Activated naive CD8-positive, alpha-beta T cell (primary cell): ENCODE results near the gene DET1.
"Not testable (repeated sequence)": the region's sequence is repeated elsewhere in the genome, so short reads cannot be mapped to it uniquely, and the experiment has no call there.

Source experiments
- H3K27ac Mint-ChIP-seq: one replicate; pipeline ENCODE4 v1.8.0; 2021; ENCODE audit warnings: mixed read lengths
- H3K27me3 Mint-ChIP-seq: one replicate; pipeline ENCODE4 v1.8.0; 2021; ENCODE audit warnings: mixed read lengths
- H3K36me3 Mint-ChIP-seq: one replicate; pipeline ENCODE4 v1.8.0; 2021; ENCODE audit warnings: mixed read lengths
- H3K4me1 Mint-ChIP-seq: one replicate; pipeline ENCODE4 v1.8.0; 2021; ENCODE audit warnings: low read depth, mixed read lengths
- H3K4me3 Mint-ChIP-seq: one replicate; pipeline ENCODE4 v1.8.0; 2021; ENCODE audit warnings: mild to moderate bottlenecking, mixed read lengths
- H3K9me3 Mint-ChIP-seq: one replicate; pipeline ENCODE4 v1.8.0; 2021; ENCODE audit warnings: low read depth, mixed read lengths

The DET1 gene

GRCh38 chr15:88491158-88491557 is 55.3 kb downstream of the DET1 start:
- no peaks in the 10 kb centered on the region for H3K9me3 Mint-ChIP-seq
- no peaks in the 10 kb centered on the region for H3K27me3 Mint-ChIP-seq
- H3K4me3 Mint-ChIP-seq = no peak overlapping the region

GRCh38 chr15:88490036-88490435 is 56.4 kb downstream of the DET1 start:
- Mint-ChIP-seq H3K27ac (no peak overlapping the region), H3K9me3 (no peaks in the 10 kb centered on the region), H3K36me3 (no peaks in the 10 kb centered on the region), H3K4me1 (no peaks in the 10 kb centered on the region), H3K4me3 (no peak overlapping the region), H3K27me3 (no peaks in the 10 kb centered on the region)

More at GRCh38 chr15:88491158-88491557, 55.3 kb downstream of the DET1 start:
- Mint-ChIP-seq H3K27ac (no peak overlapping the region), H3K36me3 (no peaks in the 10 kb centered on the region), H3K4me1 (no peaks in the 10 kb centered on the region)

- Mint-ChIP-seq H3K4me3 (no peak overlapping the region), H3K4me1 (no peaks in the 10 kb centered on the region), H3K36me3 (no peaks in the 10 kb centered on the region), H3K9me3 (no peaks in the 10 kb centered on the region), H3K27me3 (no peaks in the 10 kb centered on the region), H3K27ac (no peak overlapping the region)
Observed at GRCh38 chr15:88489321-88489720, 57.2 kb downstream of the DET1 start.

- H3K4me1 Mint-ChIP-seq = no peaks in the 10 kb centered on the region
- no peaks in the 10 kb centered on the region for H3K27me3 Mint-ChIP-seq
- H3K9me3 Mint-ChIP-seq = no peaks in the 10 kb centered on the region
- no peaks in the 10 kb centered on the region for H3K36me3 Mint-ChIP-seq
- no peak overlapping the region for H3K27ac Mint-ChIP-seq
- no peak overlapping the region for H3K4me3 Mint-ChIP-seq
Observed at GRCh38 chr15:88487796-88488523, 58.5 kb downstream of the DET1 start.

GRCh38 chr15:88487178-88487795 is 59.2 kb downstream of the DET1 start:
- no peak overlapping the region for H3K27ac Mint-ChIP-seq
- H3K36me3 Mint-ChIP-seq = no peaks in the 10 kb centered on the region
- H3K27me3 Mint-ChIP-seq = no peaks in the 10 kb centered on the region
- no peaks in the 10 kb centered on the region for H3K4me1 Mint-ChIP-seq
- H3K4me3 Mint-ChIP-seq = no peak overlapping the region
- no peaks in the 10 kb centered on the region for H3K9me3 Mint-ChIP-seq

- no peaks in the 10 kb centered on the region for H3K27me3 Mint-ChIP-seq
Observed at GRCh38 chr15:88484682-88485331, 61.7 kb downstream of the DET1 start.

GRCh38 chr15:88482263-88482662 is 64.2 kb downstream of the DET1 start:
- H3K4me1 Mint-ChIP-seq = no peaks in the 10 kb centered on the region
- H3K27me3 Mint-ChIP-seq = no peaks in the 10 kb centered on the region
- no peaks in the 10 kb centered on the region for H3K36me3 Mint-ChIP-seq
- no peak overlapping the region for H3K27ac Mint-ChIP-seq
- no peaks in the 10 kb centered on the region for H3K9me3 Mint-ChIP-seq
- H3K4me3 Mint-ChIP-seq = no peak overlapping the region

More at GRCh38 chr15:88484682-88485331, 61.7 kb downstream of the DET1 start:
- H3K4me1 Mint-ChIP-seq = no peaks in the 10 kb centered on the region
- no peak overlapping the region for H3K27ac Mint-ChIP-seq
- H3K9me3 Mint-ChIP-seq = no peaks in the 10 kb centered on the region
- no peaks in the 10 kb centered on the region for H3K36me3 Mint-ChIP-seq
- H3K4me3 Mint-ChIP-seq = no peak overlapping the region

GRCh38 chr15:88480981-88481380 is 65.5 kb downstream of the DET1 start:
- Mint-ChIP-seq H3K27me3 (no peaks in the 10 kb centered on the region), H3K27ac (no peak overlapping the region), H3K36me3 (no peaks in the 10 kb centered on the region), H3K9me3 (no peaks in the 10 kb centered on the region), H3K4me3 (no peak overlapping the region), H3K4me1 (no peaks in the 10 kb centered on the region)

- no peaks in the 10 kb centered on the region for H3K9me3 Mint-ChIP-seq
- H3K36me3 Mint-ChIP-seq = peaks cover 2% of the 10 kb centered on the region
- H3K4me3 Mint-ChIP-seq = no peak overlapping the region
- H3K27me3 Mint-ChIP-seq = no peaks in the 10 kb centered on the region
- H3K4me1 Mint-ChIP-seq = no peaks in the 10 kb centered on the region
- no peak overlapping the region for H3K27ac Mint-ChIP-seq
Observed at GRCh38 chr15:88479169-88479568, 67.3 kb downstream of the DET1 start.

- H3K27me3 Mint-ChIP-seq = no peaks in the 10 kb centered on the region
- no peak overlapping the region for H3K27ac Mint-ChIP-seq
- no peaks in the 10 kb centered on the region for H3K4me1 Mint-ChIP-seq
- peaks cover 2% of the 10 kb centered on the region for H3K36me3 Mint-ChIP-seq
- H3K4me3 Mint-ChIP-seq = no peak overlapping the region
- H3K9me3 Mint-ChIP-seq = no peaks in the 10 kb centered on the region
Observed at GRCh38 chr15:88477904-88478303, 68.6 kb downstream of the DET1 start.

- Mint-ChIP-seq H3K4me3 (no peak overlapping the region), H3K4me1 (peaks cover 2% of the 10 kb centered on the region), H3K27ac (no peak overlapping the region), H3K9me3 (no peaks in the 10 kb centered on the region), H3K36me3 (peaks cover 4% of the 10 kb centered on the region), H3K27me3 (no peaks in the 10 kb centered on the region)
Observed at GRCh38 chr15:88477126-88477525, 69.4 kb downstream of the DET1 start.

GRCh38 chr15:88476635-88477060 is 69.8 kb downstream of the DET1 start:
- Mint-ChIP-seq H3K27me3 (no peaks in the 10 kb centered on the region), H3K27ac (no peak overlapping the region), H3K36me3 (peaks cover 5% of the 10 kb centered on the region), H3K9me3 (no peaks in the 10 kb centered on the region), H3K4me1 (peaks cover 3% of the 10 kb centered on the region), H3K4me3 (no peak overlapping the region)

- H3K4me1 Mint-ChIP-seq, H3K36me3 Mint-ChIP-seq, H3K27ac Mint-ChIP-seq: not testable (repeated sequence)
Observed at GRCh38 chr15:88473661-88474293, 72.7 kb downstream of the DET1 start.

GRCh38 chr15:88472225-88472624 is 74.3 kb downstream of the DET1 start:
- H3K9me3 Mint-ChIP-seq = no peaks in the 10 kb centered on the region
- no peaks in the 10 kb centered on the region for H3K27me3 Mint-ChIP-seq
- no peak overlapping the region for H3K27ac Mint-ChIP-seq
- peaks cover 5% of the 10 kb centered on the region for H3K36me3 Mint-ChIP-seq
- H3K4me1 Mint-ChIP-seq = peaks cover 11% of the 10 kb centered on the region
- H3K4me3 Mint-ChIP-seq = no peak overlapping the region

More at GRCh38 chr15:88473661-88474293, 72.7 kb downstream of the DET1 start:
- not testable (repeated sequence) for H3K27me3 Mint-ChIP-seq, H3K9me3 Mint-ChIP-seq, H3K4me3 Mint-ChIP-seq
